ENCODE results near the gene TCAIM. TPM values are rescaled to one million over a fixed set of nuclear protein-coding genes. Genes with fewer than 3 reads are reported as not detected.
"Not testable (repeated sequence)": the region's sequence is repeated elsewhere in the genome, so short reads cannot be mapped to it uniquely, and the experiment has no call there.

Gene TCAIM
- polyA plus RNA-seq, 1 of the 3 experiments (the other 2 are of a cell fraction): 8.4 TPM

GRCh38 chr3:44415421-44415820, 76.9 kb downstream of the TCAIM start:
- no peak overlapping the region for H3K4me3 ChIP-seq (ENCODE audit: low read depth in 2 of 2, low read length in 1 of 2)
- no peaks in the 10 kb centered on the region for H3F3A ChIP-seq (replicated peaks; ENCODE audit: insufficient read depth)
- TF ChIP-seq SIN3A (IDR thresholded peaks at IDR 0.05; ENCODE audit: borderline replicate concordance, low read depth, low read length) (no peak), ZBTB33 (IDR thresholded peaks at IDR 0.05; ENCODE audit: borderline replicate concordance, low read depth) (no peak), POLR2AphosphoS5 (IDR thresholded peaks at IDR 0.05; ENCODE audit: low read depth, low read length) (no peak)
- no peak overlapping the region for H3K4me2 ChIP-seq
- no peaks in the 10 kb centered on the region for H3K27me3 ChIP-seq (ENCODE audit: insufficient read depth)
- POLR2A ChIA-PET: interaction anchor here (1.0 kb wide), 1 partner anchor 11 kb away, joined by 4 read pairs; no protein-coding TSS in a partner anchor
- no peaks in the 10 kb centered on the region for H3K79me2 ChIP-seq (ENCODE audit: insufficient read depth)
- CTCF ChIA-PET: no interaction called here
- DNase-seq: no peak
- H3K36me3 ChIP-seq (replicated peaks in 1 of 2; ENCODE audit: control insufficient read depth in 1 of 2, insufficient read depth in 2 of 2, low read length in 1 of 2): no peaks in the 10 kb centered on the region
- H3K27ac ChIP-seq (ENCODE audit: low read depth in 2 of 2, low read length in 1 of 2): no peak overlapping the region
- 77% methylated on average over 10 of the region's 11 CpGs for WGBS (ENCODE audit: low lambda C conversion rate)
- peaks cover 0 to 4% of the 10 kb centered on the region in 2 experiments; a peak in 1 of 4 replicates for H3K4me1 ChIP-seq (ENCODE audit: control insufficient read depth in 1 of 2, insufficient read depth in 2 of 2, low read depth in 1 of 2, low read length in 1 of 2)
- H3K9me2 ChIP-seq: no peaks in the 10 kb centered on the region
- no peak overlapping the region for H3K9ac ChIP-seq
- H4K20me1 ChIP-seq (ENCODE audit: insufficient read depth): no peaks in the 10 kb centered on the region
- H2AFZ ChIP-seq (ENCODE audit: low read depth): no peak overlapping the region
- H3K9me3 ChIP-seq: no peaks in the 10 kb centered on the region

DNA sequence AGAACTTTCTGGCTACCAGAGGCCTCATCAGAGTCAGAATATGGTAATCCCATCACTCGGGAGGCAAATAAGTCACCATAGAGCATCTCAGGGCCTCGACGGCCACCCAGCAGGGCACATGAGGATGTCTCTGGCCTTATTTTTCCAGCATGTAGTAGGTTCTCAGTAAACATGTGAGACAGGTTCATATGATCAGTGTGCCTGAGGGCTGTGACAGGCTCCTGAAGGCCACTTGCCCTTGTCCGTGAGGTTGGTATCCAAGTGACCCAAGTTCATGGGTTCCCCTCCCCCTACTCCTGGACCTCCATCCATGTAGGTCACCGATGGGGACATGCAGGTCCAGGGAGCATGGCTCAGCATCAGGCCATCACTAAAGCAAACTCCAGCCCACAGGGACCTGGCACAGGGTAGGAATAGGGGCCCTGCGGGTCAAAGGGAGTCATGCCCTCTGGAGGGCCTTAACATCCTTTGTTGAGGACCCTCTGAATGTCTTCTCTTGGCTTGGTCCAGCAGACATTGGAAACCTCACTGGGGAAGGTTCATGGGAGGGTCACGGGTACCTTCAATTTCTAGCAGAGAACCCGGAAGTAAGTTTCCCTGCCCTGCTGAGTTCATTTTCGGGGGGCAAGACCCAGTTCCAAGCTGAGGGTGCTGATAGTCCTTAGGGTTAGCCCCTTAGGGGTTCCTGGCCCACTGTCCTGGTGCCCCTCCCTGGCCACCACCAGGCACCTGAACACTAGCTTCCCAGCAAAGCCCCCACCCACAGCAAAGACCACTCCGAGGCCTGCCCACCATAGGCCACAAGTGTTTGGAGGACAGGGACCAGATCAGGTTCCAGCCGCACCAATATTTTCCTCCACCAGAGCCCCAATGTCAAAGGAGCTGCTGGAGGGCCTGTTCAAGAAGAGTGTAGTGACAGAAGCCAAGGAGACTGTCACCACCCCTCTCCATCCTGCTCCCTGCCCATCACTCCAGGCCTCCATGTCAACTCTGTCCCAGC, 77.8 kb downstream of the TCAIM start:
- Histone ChIP-seq H4K20me1 (ENCODE audit: insufficient read depth) (no peaks in the 10 kb centered on the region), H3K9ac (no peak overlapping the region), H3K4me1 (ENCODE audit: control insufficient read depth in 1 of 2, insufficient read depth in 2 of 2, low read depth in 1 of 2, low read length in 1 of 2) (peaks cover 0 to 4% of the 10 kb centered on the region in 2 experiments; a peak in 1 of 4 replicates), H3K27ac (ENCODE audit: low read depth in 2 of 2, low read length in 1 of 2) (no peak overlapping the region), H3K9me2 (no peaks in the 10 kb centered on the region), H3K9me3 (no peaks in the 10 kb centered on the region), H3K4me3 (ENCODE audit: low read depth in 2 of 2, low read length in 1 of 2) (no peak overlapping the region), H3K79me2 (ENCODE audit: insufficient read depth) (no peaks in the 10 kb centered on the region), H3F3A (replicated peaks; ENCODE audit: insufficient read depth) (no peaks in the 10 kb centered on the region), H3K4me2 (no peak overlapping the region), H3K36me3 (replicated peaks in 1 of 2; ENCODE audit: control insufficient read depth in 1 of 2, insufficient read depth in 2 of 2, low read length in 1 of 2) (no peaks in the 10 kb centered on the region), H3K27me3 (ENCODE audit: insufficient read depth) (no peaks in the 10 kb centered on the region), H2AFZ (ENCODE audit: low read depth) (no peak overlapping the region)
- 79% methylated on average over 6 of the region's 11 CpGs for WGBS (ENCODE audit: low lambda C conversion rate)
- TF ChIP-seq RAD21 (IDR thresholded peaks at IDR 0.05; ENCODE audit: low read length) (no peak), EP300 (IDR thresholded peaks at IDR 0.05; ENCODE audit: borderline replicate concordance in 1 of 2, low read depth in 1 of 2, low read length in 1 of 2) (no peak), ZBTB33 (IDR thresholded peaks at IDR 0.05; ENCODE audit: borderline replicate concordance, low read depth) (no peak)
- no peak for DNase-seq
- ChIA-PET CTCF (interaction anchor here (0.5 kb wide), 1 partner anchor 695 kb away, joined by 3 read pairs; no protein-coding TSS in a partner anchor), POLR2A (no interaction called here)

GRCh38 chr3:44418118-44418517, 79.6 kb downstream of the TCAIM start:
- H3K4me3 ChIP-seq (ENCODE audit: low read depth in 2 of 2, low read length in 1 of 2); H3K79me2 ChIP-seq (ENCODE audit: insufficient read depth); H3K9me2 ChIP-seq; H2AFZ ChIP-seq (ENCODE audit: low read depth); POLR2A ChIA-PET; H3K27ac ChIP-seq (ENCODE audit: low read depth in 2 of 2, low read length in 1 of 2); H3K9ac ChIP-seq; H3K4me2 ChIP-seq; H3K4me1 ChIP-seq (ENCODE audit: control insufficient read depth in 1 of 2, insufficient read depth in 2 of 2, low read depth in 1 of 2, low read length in 1 of 2); H3K27me3 ChIP-seq (ENCODE audit: insufficient read depth); H3F3A ChIP-seq (replicated peaks; ENCODE audit: insufficient read depth); H3K36me3 ChIP-seq (replicated peaks in 1 of 2; ENCODE audit: control insufficient read depth in 1 of 2, insufficient read depth in 2 of 2, low read length in 1 of 2); H4K20me1 ChIP-seq (ENCODE audit: insufficient read depth); DNase-seq; H3K9me3 ChIP-seq: not testable (repeated sequence)
- CTCF ChIA-PET: interaction anchor here (1.6 kb wide), 1 partner anchor 11 kb away, joined by 3 read pairs; no protein-coding TSS in a partner anchor
- 74% methylated on average over 4 of the region's 4 CpGs for WGBS (ENCODE audit: low lambda C conversion rate)

Data from SK-N-SH (cell line).